Transverse colon (tissue), 4 donors: ENCODE data around the gene COL21A1. TPM values are rescaled to one million over a fixed set of nuclear protein-coding genes. Genes with fewer than 3 reads are reported as not detected.

Experiments used
- DNase-seq: peaks from one replicate; pipeline ENCODE4 v3.0.0-alpha.2; 2019
- H3K27ac ChIP-seq, 4 donors: fragments of 200-600 bp; sonication (generic); 2 replicates each; pipeline ENCODE4 v1.5.1; 2016 to 2018; ENCODE audit warnings: inconsistent platforms in 4 of 4
- H3K27me3 ChIP-seq: fragments of 200-600 bp; sonication (generic); 2 replicates; pipeline ENCODE4 v1.5.1; 2017; ENCODE audit warnings: inconsistent platforms
- H3K36me3 ChIP-seq, 4 donors: fragments of 200-600 bp; sonication (generic); 2 replicates each; pipeline ENCODE4 v1.5.1; 2017 to 2019; ENCODE audit warnings: inconsistent platforms in 4 of 4
- H3K4me1 ChIP-seq, 4 donors: fragments of 200-600 bp; sonication (generic); 2 replicates each; pipeline ENCODE4 v1.5.1; 2017 to 2020; ENCODE audit warnings: inconsistent platforms in 4 of 4
- H3K4me3 ChIP-seq, 4 donors: fragments of 200-600 bp; sonication (generic); 1 replicate in 1 of 4; 2 replicates in 3 of 4; pipeline versions ENCODE4 v1.5.1 to v1.6.1; 2017 to 2019; ENCODE audit warnings: inconsistent platforms in 4 of 4
- H3K9me3 ChIP-seq, 2 donors: fragments of 200-600 bp; sonication (generic); 2 replicates each; pipeline ENCODE4 v1.5.1; 2017 to 2019; ENCODE audit warnings: inconsistent platforms in 2 of 2
- EP300 ChIP-seq: sonication (generic); formaldehyde crosslinking; IDR thresholded peaks from one replicate; pipeline ENCODE4 v1.6.1; 2017; ENCODE audit warnings: antibody characterized with exemption, low read depth
- POLR2A ChIP-seq: fragments of 450-650 bp; IDR thresholded peaks from one replicate; pipeline ENCODE4 v1.6.1; 2016; ENCODE audit warnings: antibody characterized with exemption, mild to moderate bottlenecking, moderate library complexity
- POLR2AphosphoS5 ChIP-seq, 3 donors: sonication (generic); formaldehyde crosslinking; IDR thresholded peaks; one replicate each; pipeline ENCODE4 v1.6.1; 2016; ENCODE audit warnings: antibody characterized with exemption in 3 of 3
- WGBS, 2 donors: methylation state at CpG; one replicate each; pipeline ENCODE4 v1.1.5; 2018; ENCODE audit warnings: low coverage in 1 of 2; 5-methylcytosine and 5-hydroxymethylcytosine counted together
- in situ Hi-C, 4 donors: fragments of 200-750 bp; cut with MboI; loops; one replicate each; pipeline versions ENCODE4 v1.15.0 to v1.15.1; 2017; ENCODE audit warnings: low sequenced_read_pairs in 3 of 4, low pct_ligation_motif_present in 1 of 4, low pct_unique_long_range_greater_than_20kb in 1 of 4
- intact Hi-C: fragments of 100-400 bp; cut with DNase I; formaldehyde crosslinking; loops from one replicate; pipeline ENCODE4 v1.15.1; 2023; ENCODE audit warnings: low total_unique reads
- total RNA-seq, 4 donors: library from RNA; depleted of rRNA; stranded (reverse); fragments of >200 nt; gene quantifications; one replicate each; pipeline ENCODE4 v1.1.0, GENCODE V29; 2016
- TF ChIP-seq, protein P1 (sequence below), 5 experiments: fragments of 200-600 bp in 3 of 5; fragments of 450-650 bp in 2 of 5; sonication (generic) in 3 of 5; IDR thresholded peaks; 1 replicate in 2 of 5; 2 replicates in 3 of 5; pipeline ENCODE4 v1.5.1; 2016 to 2017; ENCODE audit warnings: antibody characterized with exemption in 5 of 5, inconsistent platforms in 3 of 5, mild to moderate bottlenecking in 2 of 5, moderate library complexity in 1 of 5

Gene COL21A1
- total RNA-seq, 4 donors from 2014 or later: 0.40 to 5.7 (median 3.3) TPM

GRCh38 chr6:56024931-56025330 lies 222.4 kb downstream of the COL21A1 start:
- TF ChIP-seq, protein P1, sequence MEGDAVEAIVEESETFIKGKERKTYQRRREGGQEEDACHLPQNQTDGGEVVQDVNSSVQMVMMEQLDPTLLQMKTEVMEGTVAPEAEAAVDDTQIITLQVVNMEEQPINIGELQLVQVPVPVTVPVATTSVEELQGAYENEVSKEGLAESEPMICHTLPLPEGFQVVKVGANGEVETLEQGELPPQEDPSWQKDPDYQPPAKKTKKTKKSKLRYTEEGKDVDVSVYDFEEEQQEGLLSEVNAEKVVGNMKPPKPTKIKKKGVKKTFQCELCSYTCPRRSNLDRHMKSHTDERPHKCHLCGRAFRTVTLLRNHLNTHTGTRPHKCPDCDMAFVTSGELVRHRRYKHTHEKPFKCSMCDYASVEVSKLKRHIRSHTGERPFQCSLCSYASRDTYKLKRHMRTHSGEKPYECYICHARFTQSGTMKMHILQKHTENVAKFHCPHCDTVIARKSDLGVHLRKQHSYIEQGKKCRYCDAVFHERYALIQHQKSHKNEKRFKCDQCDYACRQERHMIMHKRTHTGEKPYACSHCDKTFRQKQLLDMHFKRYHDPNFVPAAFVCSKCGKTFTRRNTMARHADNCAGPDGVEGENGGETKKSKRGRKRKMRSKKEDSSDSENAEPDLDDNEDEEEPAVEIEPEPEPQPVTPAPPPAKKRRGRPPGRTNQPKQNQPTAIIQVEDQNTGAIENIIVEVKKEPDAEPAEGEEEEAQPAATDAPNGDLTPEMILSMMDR (IDR thresholded peaks at IDR 0.05): no peak
- no peak for TF ChIP-seq POLR2A
- TF ChIP-seq POLR2AphosphoS5 (IDR thresholded peaks at IDR 0.05): no peak
- no peak for TF ChIP-seq EP300
- DNase-seq: no peak
- no peaks in the 10 kb centered on the region for H3K4me1 ChIP-seq
- H3K27ac ChIP-seq: no peak overlapping the region
- H3K27me3 ChIP-seq: no peaks in the 10 kb centered on the region
- H3K36me3 ChIP-seq: no peaks in the 10 kb centered on the region
- intact Hi-C loops: no loop called here
- in situ Hi-C loops: no loop called here
- H3K4me3 ChIP-seq: no peak overlapping the region
- no peaks in the 10 kb centered on the region for H3K9me3 ChIP-seq
- 78 to 85% methylated on average over 5 of the region's 5 CpGs for WGBS, 2 donors

DNA sequence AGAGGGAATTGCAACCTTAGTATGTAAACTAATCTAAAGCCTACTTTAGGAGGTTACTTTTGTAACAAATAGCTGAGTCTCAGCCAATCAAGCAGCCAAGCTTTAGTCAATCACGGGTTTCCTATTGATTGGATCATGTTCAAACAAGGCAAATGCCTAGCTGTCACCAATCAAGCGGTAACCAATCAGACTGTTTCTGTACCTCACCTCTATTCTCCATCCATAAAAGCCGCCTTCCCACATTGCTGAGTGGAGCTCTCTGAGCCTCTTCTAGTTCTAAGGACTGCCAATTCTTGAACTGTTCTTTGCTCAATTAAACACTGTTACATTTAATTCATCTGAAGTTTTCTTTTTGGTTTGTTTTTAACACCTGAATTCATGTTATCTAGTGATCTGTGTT lies 223.6 kb downstream of the COL21A1 start:
- TF ChIP-seq POLR2A: no peak
- TF ChIP-seq, protein P1 (IDR thresholded peaks at IDR 0.05): no peak
- no peak for TF ChIP-seq POLR2AphosphoS5 (IDR thresholded peaks at IDR 0.05)
- TF ChIP-seq EP300: no peak
- Histone ChIP-seq H3K36me3 (no peaks in the 10 kb centered on the region), H3K27me3 (no peaks in the 10 kb centered on the region), H3K4me1 (no peaks in the 10 kb centered on the region), H3K4me3 (no peak overlapping the region), H3K27ac (no peak overlapping the region), H3K9me3 (no peaks in the 10 kb centered on the region)
- in situ Hi-C loops: no loop called here
- intact Hi-C loops: no loop called here
- DNase-seq: no peak
- 79 to 92% methylated on average over 2 to 3 of the region's 3 CpGs for WGBS, 2 donors

DNA sequence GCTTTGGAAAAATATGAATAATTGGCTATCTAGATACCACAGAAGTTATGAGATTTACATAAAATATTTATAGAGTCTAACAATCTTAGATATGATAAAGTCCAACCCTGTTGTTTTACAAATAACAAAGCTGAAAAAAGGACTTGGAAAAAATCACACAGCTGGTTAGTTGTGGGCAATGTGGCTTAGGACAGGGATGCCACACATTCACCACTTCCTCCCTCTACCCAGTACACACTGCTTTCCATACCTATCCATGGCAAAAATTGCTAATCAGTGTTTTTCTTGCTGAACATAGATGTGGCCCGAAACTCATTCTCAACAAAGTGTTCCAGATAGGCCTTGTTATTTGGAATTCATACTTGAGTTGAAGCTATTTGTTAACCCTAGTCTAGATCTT lies 224.7 kb downstream of the COL21A1 start:
- in situ Hi-C loops: no loop called here
- intact Hi-C loops: no loop called here
- TF ChIP-seq, protein P1 (IDR thresholded peaks at IDR 0.05): no peak
- TF ChIP-seq POLR2AphosphoS5 (IDR thresholded peaks at IDR 0.05) (no peak), EP300 (no peak), POLR2A (no peak)
- WGBS, 2 donors: 75 to 82% methylated on average over 1 of the region's 1 CpG
- H3K4me1 ChIP-seq: no peaks in the 10 kb centered on the region
- H3K4me3 ChIP-seq: no peak overlapping the region
- DNase-seq: no peak
- H3K36me3 ChIP-seq: no peaks in the 10 kb centered on the region
- H3K27me3 ChIP-seq: no peaks in the 10 kb centered on the region
- no peaks in the 10 kb centered on the region for H3K9me3 ChIP-seq
- no peak overlapping the region for H3K27ac ChIP-seq

DNA sequence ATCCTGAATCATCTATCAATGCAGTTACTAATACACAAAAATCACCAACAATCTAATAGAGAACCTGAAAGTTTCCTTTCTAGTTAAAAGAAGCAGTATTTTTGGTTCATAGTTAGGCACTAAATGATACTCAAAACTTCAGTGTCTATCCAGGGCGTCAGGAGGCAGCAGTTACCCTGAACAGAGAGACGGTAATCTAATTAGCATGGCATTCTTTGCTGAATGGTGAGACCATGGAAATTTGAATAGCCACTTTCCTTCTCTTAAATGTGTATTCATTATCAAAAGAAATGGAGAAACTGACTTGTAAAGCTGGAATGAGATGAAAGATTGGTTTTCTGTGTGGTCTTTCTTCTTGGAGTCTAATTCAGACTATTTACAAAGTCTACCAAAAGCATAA lies 225.4 kb downstream of the COL21A1 start:
- Histone ChIP-seq H3K27ac (no peak overlapping the region), H3K36me3 (no peaks in the 10 kb centered on the region), H3K27me3 (no peaks in the 10 kb centered on the region), H3K4me1 (no peaks in the 10 kb centered on the region), H3K4me3 (no peak overlapping the region), H3K9me3 (no peaks in the 10 kb centered on the region)
- 65 to 86% methylated on average over 2 of the region's 2 CpGs for WGBS, 2 donors
- in situ Hi-C loops: no loop called here
- no peak for DNase-seq
- intact Hi-C loops: no loop called here
- TF ChIP-seq EP300: no peak
- TF ChIP-seq, protein P1 (IDR thresholded peaks at IDR 0.05): no peak
- no peak for TF ChIP-seq POLR2AphosphoS5 (IDR thresholded peaks at IDR 0.05)
- no peak for TF ChIP-seq POLR2A
